Muscle of leg (tissue), 11 donors: Measurements from ENCODE around the gene SYT6. TPM values are rescaled to one million over a fixed set of nuclear protein-coding genes. Genes with fewer than 3 reads are reported as not detected.

Source experiments
- DNase-seq: peaks from one replicate; pipeline ENCODE4 v3.0.0; 2013
- H3K27ac ChIP-seq: one replicate; pipeline ENCODE4 v1.5.1; 2013; ENCODE audit warnings: mild to moderate bottlenecking, low read length, control low read depth
- H3K27me3 ChIP-seq: one replicate; pipeline ENCODE4 v1.6.1; 2013; ENCODE audit warnings: low read length; ENCODE audit not compliant: control insufficient read depth, insufficient read depth
- H3K36me3 ChIP-seq: one replicate; pipeline ENCODE4 v1.6.1; 2013; ENCODE audit warnings: low read length; ENCODE audit not compliant: control insufficient read depth, insufficient read depth
- H3K4me1 ChIP-seq: one replicate; pipeline ENCODE4 v1.6.1; 2013; ENCODE audit warnings: low read length; ENCODE audit not compliant: control insufficient read depth, insufficient read depth
- H3K4me3 ChIP-seq: one replicate; pipeline ENCODE4 v1.5.1; 2013; ENCODE audit warnings: low read length, control low read depth
- H3K9me3 ChIP-seq: replicated peaks from 2 replicates; pipeline ENCODE4 v1.6.1; 2013; ENCODE audit warnings: low read depth, low read length; ENCODE audit not compliant: control insufficient read depth
- WGBS: methylation state at CpG from one replicate; pipeline ENCODE4 v1.1.5; 2013; ENCODE audit warnings: missing lambda C conversion rate; ENCODE audit not compliant: insufficient coverage; 5-methylcytosine and 5-hydroxymethylcytosine counted together
- polyA plus RNA-seq, 8 donors: library from polyadenylated mRNA; unstranded; fragments of 120-200 nt; gene quantifications; one replicate each; pipeline versions ENCODE4 v1.2.1 to v1.2.3, GENCODE V29; 2013; ENCODE audit warnings: inconsistent platforms in 1 of 8, low replicate concordance in 1 of 8; ENCODE audit not compliant: insufficient read length in 8 of 8, insufficient read depth in 1 of 8
- total RNA-seq: library from RNA; stranded (reverse); fragments of 120-200 nt; gene quantifications from one replicate; pipeline ENCODE4 v1.2.4, GENCODE V29; 2013

The SYT6 gene
- total and polyA plus RNA-seq, 9 donors, result 0.40 to 1.5 (median 1.3) TPM

GRCh38 chr1:114043548-114043947 is 110.1 kb downstream of the SYT6 start:
- no peaks in the 10 kb centered on the region for H3K36me3 ChIP-seq
- WGBS, result no CpG with 5 or more reads among the region's 5 CpGs
- no peak overlapping the region for H3K4me3 ChIP-seq
- DNase-seq, result no peak
- peaks cover 9% of the 10 kb centered on the region for H3K4me1 ChIP-seq
- no peaks in the 10 kb centered on the region for H3K9me3 ChIP-seq
- H3K27me3 ChIP-seq, result no peaks in the 10 kb centered on the region
- no peak overlapping the region for H3K27ac ChIP-seq

DNA sequence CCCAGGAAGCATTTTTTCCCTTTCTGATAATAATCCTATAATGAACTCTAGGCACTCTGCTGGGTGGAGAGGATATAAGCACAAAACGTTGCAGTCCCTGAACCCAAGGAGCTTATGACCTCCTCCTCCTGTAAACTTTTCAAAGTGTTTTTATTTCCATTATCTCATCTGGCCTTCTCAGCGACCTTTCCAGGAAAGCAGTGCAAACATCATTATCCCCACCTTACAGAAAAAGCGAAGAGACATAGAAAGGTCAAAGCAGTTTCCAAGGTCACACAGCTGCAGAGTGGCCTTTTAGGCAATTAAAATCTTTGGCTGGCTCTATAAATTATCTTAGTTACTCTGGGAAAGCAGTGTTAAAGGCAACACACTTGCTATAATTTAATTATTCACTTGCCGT is 110.6 kb downstream of the SYT6 start:
- DNase-seq, result peak; percentile 51
- no CpG with 5 or more reads among the region's 4 CpGs for WGBS
- no peaks in the 10 kb centered on the region for H3K36me3 ChIP-seq
- H3K4me1 ChIP-seq, result peaks cover 12% of the 10 kb centered on the region
- H3K4me3 ChIP-seq, result no peak overlapping the region
- no peak overlapping the region for H3K27ac ChIP-seq
- no peaks in the 10 kb centered on the region for H3K9me3 ChIP-seq
- no peaks in the 10 kb centered on the region for H3K27me3 ChIP-seq

- Histone ChIP-seq H3K4me1 (peaks cover 12% of the 10 kb centered on the region), H3K36me3 (no peaks in the 10 kb centered on the region), H3K27ac (no peak overlapping the region), H3K4me3 (no peak overlapping the region), H3K9me3 (no peaks in the 10 kb centered on the region), H3K27me3 (no peaks in the 10 kb centered on the region)
- no peak for DNase-seq
- WGBS, result 44% methylated on average over 2 of the region's 4 CpGs
These were observed 113.2 kb downstream of the SYT6 start for GRCh38 chr1:114040273-114041015.

Other genes with a start within 250 kb of the SYT6 start
- gene AP4B1, start 249.1 kb downstream of the SYT6 start, total RNA-seq, result 20.2 TPM
- gene AP4B1, start 249.1 kb downstream of the SYT6 start, polyA plus RNA-seq, result 10 to 100 TPM; 18.5 to 34.0 (median 23.3) TPM
- gene DCLRE1B, start 248.5 kb downstream of the SYT6 start, total RNA-seq, result 5.2 TPM
- gene DCLRE1B, start 248.5 kb downstream of the SYT6 start, polyA plus RNA-seq, result 10 to 100 TPM in 1 of 8 donors, 1 to 10 TPM in 7; 7.8 to 11.6 (median 9.0) TPM
- gene HIPK1, start 224.5 kb downstream of the SYT6 start, total RNA-seq, result 17.1 TPM
- gene HIPK1, start 224.5 kb downstream of the SYT6 start, polyA plus RNA-seq, result 10 to 100 TPM; 23.1 to 29.8 (median 27.6) TPM
- gene OLFML3, start 174.4 kb downstream of the SYT6 start, total RNA-seq, result 194 TPM
- gene OLFML3, start 174.4 kb downstream of the SYT6 start, polyA plus RNA-seq, result 100 to 1,000 TPM; 114 to 220 (median 182) TPM